Ascending aorta (tissue), 2 donors: ENCODE data around the gene ORAI2. TPM values are rescaled to one million over a fixed set of nuclear protein-coding genes. Genes with fewer than 3 reads are reported as not detected.

Experiments
- DNase-seq, 2 donors: peaks; one replicate each; pipeline ENCODE4 v3.0.0-alpha.2; 2019; ENCODE audit warnings: low spot score in 2 of 2
- H3K27ac ChIP-seq, 2 donors: fragments of 200-600 bp; sonication (generic); one replicate each; pipeline ENCODE4 v1.5.1; 2016 to 2017; ENCODE audit warnings: mild to moderate bottlenecking in 1 of 2
- H3K27me3 ChIP-seq: fragments of 200-600 bp; sonication (generic); one replicate; pipeline ENCODE4 v1.5.1; 2017
- H3K36me3 ChIP-seq, 2 donors: fragments of 200-600 bp; sonication (generic); one replicate each; pipeline ENCODE4 v1.5.1; 2016
- H3K4me1 ChIP-seq, 2 donors: fragments of 200-600 bp; sonication (generic); one replicate each; pipeline ENCODE4 v1.5.1; 2016 to 2017; ENCODE audit warnings: mild to moderate bottlenecking in 1 of 2
- H3K4me3 ChIP-seq, 2 donors: fragments of 200-600 bp; sonication (generic); one replicate each; pipeline ENCODE4 v1.5.1; 2016 to 2017; ENCODE audit warnings: mild to moderate bottlenecking in 1 of 2
- H3K9me3 ChIP-seq, 2 donors: fragments of 200-600 bp; sonication (generic); one replicate each; pipeline ENCODE4 v1.5.1; 2016
- CTCF ChIP-seq, 3 experiments: fragments of 200-600 bp in 2 of 3; fragments of 450-650 bp in 1 of 3; sonication (generic) in 2 of 3; IDR thresholded peaks; one replicate each; pipeline ENCODE4 v1.5.1; 2016 to 2019; ENCODE audit warnings: antibody characterized with exemption in 3 of 3, mild to moderate bottlenecking in 1 of 3, moderate library complexity in 1 of 3
- intact Hi-C: fragments of 100-400 bp; cut with DNase I; formaldehyde crosslinking; loops from one replicate; pipeline ENCODE4 v1.15.1; 2023
- total RNA-seq: library from RNA; depleted of rRNA; stranded (reverse); fragments of >200 nt; gene quantifications from one replicate; pipeline ENCODE4 v1.1.0, GENCODE V29; 2016

The ORAI2 gene
- total RNA-seq, 1 donor from 2014 or later: 45.1 TPM

GRCh38 chr7:102439963-102440795, 6.8 kb downstream of the ORAI2 start:
- no peak for DNase-seq
- intact Hi-C loops: no loop called here

GRCh38 chr7:102444961-102445673, 11.7 kb downstream of the ORAI2 start:
- Histone ChIP-seq H3K36me3 (peaks cover 4 to 6% of the 10 kb centered on the region in 2 donors), H3K4me1 (no peaks in the 10 kb centered on the region), H3K9me3 (no peaks in the 10 kb centered on the region), H3K27me3 (no peaks in the 10 kb centered on the region), H3K27ac (no peak overlapping the region), H3K4me3 (no peak overlapping the region)
- no peak for DNase-seq
- TF ChIP-seq CTCF (IDR thresholded peaks at IDR 0.05): no peak
- intact Hi-C loops: no loop called here

More at GRCh38 chr7:102439963-102440795, 6.8 kb downstream of the ORAI2 start:
- no peak overlapping the region for H3K4me3 ChIP-seq
- H3K27ac ChIP-seq: no peak overlapping the region
- no peaks in the 10 kb centered on the region for H3K9me3 ChIP-seq
- no peaks in the 10 kb centered on the region for H3K4me1 ChIP-seq
- no peaks in the 10 kb centered on the region for H3K27me3 ChIP-seq
- TF ChIP-seq CTCF (IDR thresholded peaks at IDR 0.05): no peak
- H3K36me3 ChIP-seq: peaks cover 0 to 7% of the 10 kb centered on the region in 2 donors

GRCh38 chr7:102445674-102446071, 12.3 kb downstream of the ORAI2 start:
- peaks cover 4 to 6% of the 10 kb centered on the region in 2 donors for H3K36me3 ChIP-seq
- TF ChIP-seq CTCF (IDR thresholded peaks at IDR 0.05): no peak
- intact Hi-C loops: no loop called here
- H3K27ac ChIP-seq: no peak overlapping the region
- no peaks in the 10 kb centered on the region for H3K9me3 ChIP-seq
- no peak overlapping the region for H3K4me3 ChIP-seq
- H3K4me1 ChIP-seq: no peaks in the 10 kb centered on the region
- no peak for DNase-seq
- no peaks in the 10 kb centered on the region for H3K27me3 ChIP-seq

- H3K9me3 ChIP-seq: no peaks in the 10 kb centered on the region
- no peak overlapping the region for H3K27ac ChIP-seq
- H3K4me3 ChIP-seq: no peak overlapping the region
- intact Hi-C loops: no loop called here
- no peaks in the 10 kb centered on the region for H3K4me1 ChIP-seq
- no peak for DNase-seq
- peaks cover 4 to 6% of the 10 kb centered on the region in 2 donors for H3K36me3 ChIP-seq
- no peak for TF ChIP-seq CTCF (IDR thresholded peaks at IDR 0.05)
- H3K27me3 ChIP-seq: no peaks in the 10 kb centered on the region
Measured at GRCh38 chr7:102446387-102447156, 13.2 kb downstream of the ORAI2 start.

- no peak overlapping the region for H3K4me3 ChIP-seq
- no peak for TF ChIP-seq CTCF (IDR thresholded peaks at IDR 0.05)
- no peak overlapping the region for H3K27ac ChIP-seq
- DNase-seq: no peak
- no peaks in the 10 kb centered on the region for H3K27me3 ChIP-seq
- no peaks in the 10 kb centered on the region for H3K9me3 ChIP-seq
- no peaks in the 10 kb centered on the region for H3K4me1 ChIP-seq
- peaks cover 4 to 6% of the 10 kb centered on the region in 2 donors for H3K36me3 ChIP-seq
- intact Hi-C loops: no loop called here
Measured at GRCh38 chr7:102447311-102447710, 13.9 kb downstream of the ORAI2 start.
